ENCODE results near the gene PLPPR1.

DNA sequence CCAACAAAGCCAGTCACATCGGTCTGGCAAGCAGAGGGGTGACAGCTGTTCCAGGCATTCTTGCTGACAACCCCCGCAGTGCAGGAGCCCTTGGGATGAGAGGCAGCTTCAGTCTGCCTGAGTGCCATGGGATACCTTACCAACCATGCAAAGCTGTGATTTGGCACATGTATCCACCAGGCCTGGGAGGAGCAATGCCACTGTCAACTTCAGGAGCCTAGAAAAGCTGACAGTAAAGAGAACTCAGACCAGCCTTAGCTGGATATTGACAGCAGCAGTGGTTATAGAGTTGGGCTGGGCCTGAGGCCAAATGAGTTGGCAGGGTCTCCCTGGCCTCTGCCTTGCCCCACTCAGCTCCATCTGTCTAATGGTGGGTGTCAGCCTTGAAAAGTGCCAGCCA, 10.1 kb upstream of the PLPPR1 start:
- TF ChIP-seq, protein P1, sequence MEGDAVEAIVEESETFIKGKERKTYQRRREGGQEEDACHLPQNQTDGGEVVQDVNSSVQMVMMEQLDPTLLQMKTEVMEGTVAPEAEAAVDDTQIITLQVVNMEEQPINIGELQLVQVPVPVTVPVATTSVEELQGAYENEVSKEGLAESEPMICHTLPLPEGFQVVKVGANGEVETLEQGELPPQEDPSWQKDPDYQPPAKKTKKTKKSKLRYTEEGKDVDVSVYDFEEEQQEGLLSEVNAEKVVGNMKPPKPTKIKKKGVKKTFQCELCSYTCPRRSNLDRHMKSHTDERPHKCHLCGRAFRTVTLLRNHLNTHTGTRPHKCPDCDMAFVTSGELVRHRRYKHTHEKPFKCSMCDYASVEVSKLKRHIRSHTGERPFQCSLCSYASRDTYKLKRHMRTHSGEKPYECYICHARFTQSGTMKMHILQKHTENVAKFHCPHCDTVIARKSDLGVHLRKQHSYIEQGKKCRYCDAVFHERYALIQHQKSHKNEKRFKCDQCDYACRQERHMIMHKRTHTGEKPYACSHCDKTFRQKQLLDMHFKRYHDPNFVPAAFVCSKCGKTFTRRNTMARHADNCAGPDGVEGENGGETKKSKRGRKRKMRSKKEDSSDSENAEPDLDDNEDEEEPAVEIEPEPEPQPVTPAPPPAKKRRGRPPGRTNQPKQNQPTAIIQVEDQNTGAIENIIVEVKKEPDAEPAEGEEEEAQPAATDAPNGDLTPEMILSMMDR (IDR thresholded peaks at IDR 0.05) = no peak
- no peak for TF ChIP-seq EP300 (IDR thresholded peaks at IDR 0.05)
- no peak for TF ChIP-seq POLR2AphosphoS5 (IDR thresholded peaks at IDR 0.05)
- TF ChIP-seq POLR2A (IDR thresholded peaks at IDR 0.05) = no peak
